Stimulated activated CD4-positive, alpha-beta T cell treated with anti-CD3 and anti-CD28 coated beads, Interleukin-4, amount 100 ng/mL, for 1 hour (primary cell): ENCODE measurements around the gene METTL17.
"Not testable (repeated sequence)": the region's sequence is repeated elsewhere in the genome, so short reads cannot be mapped to it uniquely, and the experiment has no call there.

Experiments
- DNase-seq: peaks from one replicate; pipeline ENCODE4 v3.0.0-alpha.2; 2020

The METTL17 gene

GRCh38 chr14:21025371-21026273 is 35.8 kb downstream of the METTL17 start:
- DNase-seq, result no peak

- no peak for DNase-seq
These were observed 36.7 kb downstream of the METTL17 start for GRCh38 chr14:21026274-21026987.

- no peak for DNase-seq
These were observed 37.2 kb downstream of the METTL17 start for GRCh38 chr14:21026988-21027315.

GRCh38 chr14:21029917-21030316 is 40.1 kb downstream of the METTL17 start, which contains the start of gene TPPP2:
Gene TPPP2 (plus strand): TSS chr14:21030217. CDS start chr14:21030582, 365 bp downstream.
- no peak for DNase-seq

- DNase-seq, result no peak
These were observed 40.8 kb downstream of the METTL17 start for GRCh38 chr14:21030531-21030930.

- DNase-seq, result no peak
These were observed 42.7 kb downstream of the METTL17 start for GRCh38 chr14:21032326-21033132.

- no peak for DNase-seq
These were observed 43.4 kb downstream of the METTL17 start for GRCh38 chr14:21033133-21033698.

GRCh38 chr14:21034707-21035106 is 44.9 kb downstream of the METTL17 start, which contains the start of gene RNASE13:
Gene RNASE13 (minus strand): TSS chr14:21034807. CDS start chr14:21034288, 519 bp downstream.
- DNase-seq, result no peak

GRCh38 chr14:21036751-21037150 is 47.0 kb downstream of the METTL17 start:
- no peak for DNase-seq

- DNase-seq, result no peak
These were observed 47.4 kb downstream of the METTL17 start for GRCh38 chr14:21037156-21037555.

GRCh38 chr14:21038441-21039422 is 49.0 kb downstream of the METTL17 start:
- no peak for DNase-seq

GRCh38 chr14:21039585-21040369 is 50.0 kb downstream of the METTL17 start:
- no peak for DNase-seq

- DNase-seq, result no peak
These were observed 50.7 kb downstream of the METTL17 start for GRCh38 chr14:21040370-21040925.

GRCh38 chr14:21040941-21041340 is 51.2 kb downstream of the METTL17 start:
- not testable (repeated sequence) for DNase-seq

GRCh38 chr14:21041676-21042433 is 52.1 kb downstream of the METTL17 start, which contains the start of gene RNASE7:
Gene RNASE7 (plus strand): TSS chr14:21042362. CDS start chr14:21042993, 631 bp downstream.
- DNase-seq, result no peak

GRCh38 chr14:21042918-21043317 is 53.1 kb downstream of the METTL17 start:
- no peak for DNase-seq

- DNase-seq, result no peak
These were observed 53.7 kb downstream of the METTL17 start for GRCh38 chr14:21043387-21043973.

- no peak for DNase-seq
These were observed 54.3 kb downstream of the METTL17 start for GRCh38 chr14:21043974-21044618.
